Left lung (tissue), 10 donors: ENCODE data around the gene CTNNA3. TPM values are rescaled to one million over a fixed set of nuclear protein-coding genes. Genes with fewer than 3 reads are reported as not detected.

Experiments used
- ATAC-seq: fragments of 200-7000 bp; cut with Tn5 transposase; one replicate; pipeline ENCODE4 v1.9.1; 2020; ENCODE audit warnings: moderate library complexity
- DNase-seq, 4 donors: peaks; one replicate each; pipeline ENCODE4 v3.0.0-alpha.2; 2013 to 2020
- H3K27ac ChIP-seq, 2 donors: fragments of 200-600 bp; sonication (generic) in 1 of 2; one replicate each; pipeline versions ENCODE4 v1.5.0 to v1.8.0; 2020 to 2021
- H3K27me3 ChIP-seq, 2 donors: fragments of 200-600 bp; sonication (generic) in 1 of 2; one replicate each; pipeline versions ENCODE4 v1.5.0 to v1.8.0; 2020 to 2021
- H3K36me3 ChIP-seq, 2 donors: fragments of 200-600 bp; sonication (generic) in 1 of 2; one replicate each; pipeline versions ENCODE4 v1.5.0 to v1.8.0; 2020 to 2021
- H3K4me1 ChIP-seq, 2 donors: fragments of 200-600 bp; one replicate each; pipeline ENCODE4 v1.8.0; 2021
- H3K4me3 ChIP-seq, 2 donors: fragments of 200-600 bp; sonication (generic) in 1 of 2; one replicate each; pipeline versions ENCODE4 v1.5.0 to v1.8.0; 2020 to 2021; ENCODE audit warnings: mild to moderate bottlenecking in 1 of 2
- H3K9me3 ChIP-seq, 2 donors: fragments of 200-600 bp; sonication (generic) in 1 of 2; one replicate each; pipeline versions ENCODE4 v1.5.0 to v1.8.0; 2020 to 2021
- CTCF ChIP-seq, 2 donors: fragments of 200-600 bp; sonication (generic) in 1 of 2; IDR thresholded peaks; one replicate each; pipeline versions ENCODE4 v1.5.0 to v1.8.0; 2021; ENCODE audit warnings: antibody characterized with exemption in 2 of 2
- intact Hi-C, 2 donors: fragments of 100-400 bp; cut with DNase I; formaldehyde crosslinking; loops; one replicate each; pipeline versions ENCODE4 v1.11.2 to v1.14.2; 2022
- polyA plus RNA-seq, 6 donors: library from polyadenylated mRNA; unstranded; fragments of 120-200 nt; gene quantifications; one replicate each; pipeline ENCODE4 v1.2.1, GENCODE V29; 2013; ENCODE audit not compliant: insufficient read length in 6 of 6
- total RNA-seq, 2 donors: library from RNA; stranded (reverse); fragmentation: NEBNext Ultra II Directional; extraction: Animal tissue kit (Norgen Biotek cat#: 25700); gene quantifications; one replicate each; pipeline ENCODE4 v1.2.1, GENCODE V29; 2021
- donor health status: DM: no; HTN: yes; CAD: no.
- donor health status: DM: no; HTN: no; CAD: no.

Gene CTNNA3
- total and polyA plus RNA-seq, 8 donors = 1.1 to 8.2 (median 6.6) TPM; not detected in 1

- no peak for ATAC-seq
- intact Hi-C loops = no loop called here
These were observed 588.3 kb downstream of the CTNNA3 start for GRCh38 chr10:67107670-67108069.

GRCh38 chr10:67100951-67101350, 595.0 kb downstream of the CTNNA3 start:
- Histone ChIP-seq H3K27ac (no peak overlapping the region), H3K36me3 (no peaks in the 10 kb centered on the region), H3K9me3 (no peaks in the 10 kb centered on the region), H3K27me3 (no peaks in the 10 kb centered on the region), H3K4me1 (no peaks in the 10 kb centered on the region), H3K4me3 (no peak overlapping the region)
- no peak for TF ChIP-seq CTCF (IDR thresholded peaks at IDR 0.05)
- DNase-seq = no peak
- intact Hi-C loops = no loop called here
- no peak for ATAC-seq

More at GRCh38 chr10:67107670-67108069, 588.3 kb downstream of the CTNNA3 start:
- no peak overlapping the region for H3K4me3 ChIP-seq
- peak in 1 of 4 donors; percentile 5 for DNase-seq
- H3K36me3 ChIP-seq = no peaks in the 10 kb centered on the region
- TF ChIP-seq CTCF (IDR thresholded peaks at IDR 0.05) = no peak
- no peaks in the 10 kb centered on the region for H3K27me3 ChIP-seq
- no peak overlapping the region for H3K27ac ChIP-seq
- H3K4me1 ChIP-seq = no peaks in the 10 kb centered on the region
- no peaks in the 10 kb centered on the region for H3K9me3 ChIP-seq

GRCh38 chr10:67098461-67098860, 597.5 kb downstream of the CTNNA3 start:
- H3K27me3 ChIP-seq = no peaks in the 10 kb centered on the region
- no peak overlapping the region for H3K27ac ChIP-seq
- H3K9me3 ChIP-seq = no peaks in the 10 kb centered on the region
- H3K4me1 ChIP-seq = no peaks in the 10 kb centered on the region
- intact Hi-C loops = no loop called here
- H3K36me3 ChIP-seq = no peaks in the 10 kb centered on the region
- ATAC-seq (no peak), DNase-seq (no peak)
- no peak overlapping the region for H3K4me3 ChIP-seq
- TF ChIP-seq CTCF (IDR thresholded peaks at IDR 0.05) = no peak

GRCh38 chr10:67095531-67095930, 600.5 kb downstream of the CTNNA3 start:
- no peak for ATAC-seq
- no peak for DNase-seq
- intact Hi-C loops = no loop called here

GRCh38 chr10:67088036-67088435, 608.0 kb downstream of the CTNNA3 start:
- Histone ChIP-seq H3K36me3 (no peaks in the 10 kb centered on the region), H3K9me3 (no peaks in the 10 kb centered on the region), H3K27me3 (no peaks in the 10 kb centered on the region), H3K4me3 (no peak overlapping the region), H3K27ac (no peak overlapping the region), H3K4me1 (no peaks in the 10 kb centered on the region)
- intact Hi-C loops = no loop called here
- DNase-seq (no peak), ATAC-seq (no peak)
- TF ChIP-seq CTCF (IDR thresholded peaks at IDR 0.05) = no peak

More at GRCh38 chr10:67095531-67095930, 600.5 kb downstream of the CTNNA3 start:
- no peaks in the 10 kb centered on the region for H3K4me1 ChIP-seq
- no peaks in the 10 kb centered on the region for H3K36me3 ChIP-seq
- no peak for TF ChIP-seq CTCF (IDR thresholded peaks at IDR 0.05)
- no peak overlapping the region for H3K4me3 ChIP-seq
- no peaks in the 10 kb centered on the region for H3K9me3 ChIP-seq
- no peak overlapping the region for H3K27ac ChIP-seq
- H3K27me3 ChIP-seq = no peaks in the 10 kb centered on the region
